AG04449 (cell line): ENCODE results near the gene TET3.

Source experiments
- CTCF ChIA-PET: fragments of 350-600 bp; formaldehyde crosslinking; extraction: SDS; loops from one replicate; lab custom pipeline; 2021; ENCODE audit warnings: antibody characterized with exemption; lab: Yijun Ruan, JAX
- POLR2A ChIA-PET: fragments of 400-600, 350-600 bp; formaldehyde crosslinking; extraction: SDS; loops from one replicate; lab custom pipeline; 2020; ENCODE audit warnings: antibody characterized with exemption, inconsistent platforms; lab: Yijun Ruan, JAX
- DNase-seq: peaks from one replicate; pipeline ENCODE4 v3.0.0-alpha.2; 2010; ENCODE audit warnings: low read depth, low spot score
- H3K4me3 ChIP-seq: 2 replicates; pipeline ENCODE4 v1.5.1; 2011; ENCODE audit warnings: low read depth, mild to moderate bottlenecking, control low read depth, low read length
- CTCF ChIP-seq: IDR thresholded peaks from one replicate; pipeline ENCODE4 v1.5.1; 2011; ENCODE audit warnings: mild to moderate bottlenecking, moderate library complexity, low read length, control low read depth, inconsistent platforms; ENCODE audit not compliant: insufficient read depth; ENCODE audit errors: missing control alignments

TET3 gene

GRCh38 chr2:74028290-74028689, 43.6 kb downstream of the TET3 start:
- no peak for DNase-seq
- ChIA-PET CTCF (no interaction called here), POLR2A (no interaction called here)
- H3K4me3 ChIP-seq: no peak overlapping the region
- TF ChIP-seq CTCF: no peak

GRCh38 chr2:74028741-74029140, 44.0 kb downstream of the TET3 start:
- ChIA-PET POLR2A (no interaction called here), CTCF (no interaction called here)
- no peak for DNase-seq
- TF ChIP-seq CTCF: no peak
- no peak overlapping the region for H3K4me3 ChIP-seq

- H3K4me3 ChIP-seq: no peak overlapping the region
- no peak for DNase-seq
- ChIA-PET POLR2A (no interaction called here), CTCF (interaction anchor here (0.9 kb wide), 1 partner anchor 11 kb away, joined by 3 read pairs; no protein-coding TSS in a partner anchor)
- no peak for TF ChIP-seq CTCF
These were observed 45.1 kb downstream of the TET3 start for GRCh38 chr2:74029714-74030397.

- ChIA-PET POLR2A (no interaction called here), CTCF (no interaction called here)
- no peak for DNase-seq
- H3K4me3 ChIP-seq: no peak overlapping the region
- TF ChIP-seq CTCF: no peak
These were observed 46.5 kb downstream of the TET3 start for GRCh38 chr2:74031221-74031620.

- no peak for DNase-seq
- POLR2A ChIA-PET: no interaction called here
- TF ChIP-seq CTCF: no peak
- no peak overlapping the region for H3K4me3 ChIP-seq
- CTCF ChIA-PET: interaction anchor here (1.4 kb wide), 1 partner anchor 9 kb away, joined by 5 read pairs; no protein-coding TSS in a partner anchor
These were observed 47.2 kb downstream of the TET3 start for GRCh38 chr2:74031959-74032287.

- TF ChIP-seq CTCF: no peak
- no peak overlapping the region for H3K4me3 ChIP-seq
- ChIA-PET POLR2A (interaction anchor here (1.2 kb wide), 1 partner anchor 13 kb away, joined by 4 read pairs; no protein-coding TSS in a partner anchor), CTCF (no interaction called here)
- no peak for DNase-seq
These were observed 48.7 kb downstream of the TET3 start for GRCh38 chr2:74033375-74033774.
